ENCODE results near the gene CD300LD.
"Not testable (repeated sequence)": the region's sequence is repeated elsewhere in the genome, so short reads cannot be mapped to it uniquely, and the experiment has no call there.

The CD300LD gene

GRCh38 chr17:74569020-74570003, 22.8 kb downstream of the CD300LD start:
- peak; percentile 75 for DNase-seq

GRCh38 chr17:74568106-74568873, 23.8 kb downstream of the CD300LD start:
- DNase-seq = no peak

- DNase-seq = no peak
These were observed 24.7 kb downstream of the CD300LD start, which contains the start of gene CD300H for GRCh38 chr17:74567397-74567796. TSS of gene CD300H (minus strand) at chr17:74567509.

DNA sequence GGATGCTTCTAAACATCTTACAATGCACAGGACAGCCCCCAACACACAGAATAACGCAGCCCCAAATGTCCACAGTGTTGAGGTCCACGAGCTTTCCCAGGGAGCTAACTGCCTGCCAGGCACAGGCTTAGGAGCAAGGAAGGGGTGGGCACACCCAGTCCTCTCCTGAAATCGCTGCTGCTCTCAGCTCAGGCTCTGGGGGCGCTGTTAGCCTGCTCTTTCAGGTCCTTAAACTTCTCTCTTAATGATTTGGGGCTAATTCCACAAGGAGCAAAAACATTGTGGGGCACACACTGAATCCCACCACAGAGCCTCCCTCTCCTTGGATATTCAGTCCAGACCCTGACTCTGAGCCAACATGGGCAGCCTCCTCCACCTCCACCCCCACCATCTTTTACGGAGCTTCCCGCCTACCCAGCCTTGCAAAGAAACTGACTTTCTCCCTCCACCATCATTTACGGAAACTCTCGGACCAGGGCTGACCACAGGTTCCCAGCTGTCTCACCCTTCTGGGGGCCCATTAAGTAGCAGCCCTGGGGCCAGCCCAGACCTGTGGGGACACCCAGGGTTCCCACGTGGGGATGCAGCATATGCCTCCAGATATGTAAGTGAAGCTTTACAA, 25.8 kb downstream of the CD300LD start:
- peak; percentile 57 for DNase-seq

DNA sequence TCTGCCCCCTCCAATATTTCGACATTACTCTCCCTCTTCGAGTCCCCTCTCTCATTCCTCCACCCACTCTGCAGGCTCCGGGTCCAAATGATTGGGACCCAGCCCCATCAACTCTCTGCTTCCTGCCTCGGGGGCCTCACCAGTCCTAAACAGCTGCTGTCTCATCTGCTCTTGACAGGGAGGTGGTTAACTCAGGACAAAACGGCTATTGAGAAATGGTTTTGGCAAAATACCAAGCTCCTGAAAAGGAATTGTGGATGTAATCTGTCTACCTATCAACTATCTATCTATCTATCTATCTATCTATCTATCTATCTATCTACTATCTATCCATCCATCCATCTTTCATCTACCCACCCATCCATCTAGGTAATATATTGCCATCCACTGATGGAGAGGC, 27.0 kb downstream of the CD300LD start:
- DNase-seq = no peak

- DNase-seq = no peak
These were observed 28.7 kb downstream of the CD300LD start for GRCh38 chr17:74563358-74563757.

GRCh38 chr17:74561586-74561985, 30.5 kb downstream of the CD300LD start:
- DNase-seq = no peak

GRCh38 chr17:74558882-74559519, 33.1 kb downstream of the CD300LD start:
- no peak for DNase-seq

DNA sequence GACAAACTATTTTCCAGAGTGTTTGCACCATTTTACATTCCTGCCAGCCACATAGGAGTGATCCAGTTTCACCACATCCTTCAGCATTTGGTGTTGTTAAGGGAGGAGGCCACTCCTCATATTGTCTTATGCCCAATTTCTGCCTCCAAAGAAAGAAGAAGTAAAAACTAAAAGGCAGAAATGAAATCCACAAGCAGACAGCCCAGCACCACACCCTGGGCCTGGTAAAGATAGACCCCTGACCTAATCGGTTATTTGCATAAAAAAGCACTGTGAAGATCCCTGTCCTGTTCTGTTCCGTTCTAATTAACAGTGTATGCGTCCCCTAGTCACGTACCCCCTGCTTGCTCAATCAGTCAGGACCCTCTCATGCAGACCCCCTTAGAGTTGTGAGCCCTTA, 33.7 kb downstream of the CD300LD start:
- not testable (repeated sequence) for DNase-seq

GRCh38 chr17:74555427-74555940, 36.6 kb downstream of the CD300LD start:
- no peak for DNase-seq

DNA sequence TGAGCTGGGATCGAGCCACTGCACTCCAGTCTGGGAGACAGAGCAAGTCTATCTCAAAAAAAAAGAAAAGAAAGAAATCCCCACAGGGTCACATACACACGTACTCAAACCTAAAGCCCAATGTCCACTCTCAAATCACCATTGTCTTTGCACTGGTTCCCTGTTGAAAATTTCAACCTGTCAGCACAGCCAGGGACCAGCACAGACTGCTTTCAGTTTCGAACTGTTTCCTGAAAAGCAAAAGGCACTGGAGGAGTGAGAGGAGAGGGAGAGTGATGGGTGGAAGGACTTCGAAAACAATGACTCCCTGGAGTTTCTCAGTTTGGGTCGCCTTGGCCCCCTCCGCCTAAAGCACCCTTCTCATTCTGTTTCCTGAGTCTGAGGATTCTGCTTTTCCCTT, 37.2 kb downstream of the CD300LD start:
- DNase-seq = no peak

- DNase-seq = no peak
These were observed 40.0 kb downstream of the CD300LD start for GRCh38 chr17:74552037-74552436.

GRCh38 chr17:74550602-74551001, 41.5 kb downstream of the CD300LD start:
- DNase-seq = no peak

DNA sequence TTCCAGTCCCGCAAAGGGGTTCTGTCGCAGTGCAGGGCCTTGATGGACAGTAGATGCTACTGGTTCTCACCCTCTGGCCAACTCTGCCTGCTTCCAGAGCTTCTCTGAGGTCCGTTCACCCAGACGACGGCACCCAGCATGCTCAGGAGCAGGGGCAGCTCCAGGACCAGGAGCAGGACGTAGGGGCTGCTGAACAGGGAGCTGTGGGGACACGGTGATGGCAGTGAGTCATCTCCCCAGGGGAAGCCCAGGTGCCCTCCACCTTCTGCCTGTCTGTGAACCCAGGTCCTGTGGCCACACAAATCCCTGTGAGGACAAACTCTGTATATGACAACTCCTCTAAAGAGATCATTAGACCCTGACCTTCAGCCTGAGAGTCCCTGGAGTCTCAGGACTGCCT, 42.7 kb downstream of the CD300LD start:
- no peak for DNase-seq

DNA sequence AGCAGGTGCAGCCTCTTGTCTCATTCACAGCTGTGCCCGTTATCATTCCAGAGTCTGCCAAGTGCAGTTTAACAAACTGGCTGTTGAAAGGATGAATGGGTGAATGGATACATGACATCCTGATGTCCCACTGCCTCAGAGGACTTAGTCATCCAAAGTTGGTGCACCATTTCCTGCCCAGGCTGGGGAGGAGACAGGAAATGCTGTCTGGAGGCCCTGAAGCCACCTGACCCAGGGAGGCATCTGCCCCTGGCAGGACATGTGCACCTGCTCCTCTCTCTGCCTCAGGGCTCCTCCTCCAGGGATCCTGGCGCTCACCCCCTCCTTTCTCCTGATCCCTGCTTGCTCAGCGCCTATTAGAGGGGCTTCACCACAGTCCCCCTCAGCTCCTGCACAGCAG, 44.3 kb downstream of the CD300LD start:
- no peak for DNase-seq

DNA sequence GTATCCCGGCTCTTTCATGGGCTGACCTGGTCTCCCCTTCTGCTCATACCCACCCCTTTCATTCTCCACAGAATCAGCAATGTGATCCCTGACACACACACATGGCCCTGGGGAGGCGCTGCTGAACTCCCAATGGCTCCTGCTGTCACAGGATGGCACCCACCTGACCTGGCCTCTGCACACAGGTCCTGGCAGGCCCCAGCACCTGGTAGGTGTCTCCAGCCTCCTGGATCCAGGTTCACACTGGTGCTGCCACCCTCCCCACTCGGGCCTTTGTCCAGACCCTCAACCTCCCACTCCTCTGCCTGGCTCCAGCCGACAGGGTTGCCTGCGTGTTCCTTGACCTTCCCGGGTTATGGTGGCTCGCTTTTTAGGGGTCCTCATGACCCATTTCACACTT, 44.8 kb downstream of the CD300LD start:
- DNase-seq = no peak

DNA sequence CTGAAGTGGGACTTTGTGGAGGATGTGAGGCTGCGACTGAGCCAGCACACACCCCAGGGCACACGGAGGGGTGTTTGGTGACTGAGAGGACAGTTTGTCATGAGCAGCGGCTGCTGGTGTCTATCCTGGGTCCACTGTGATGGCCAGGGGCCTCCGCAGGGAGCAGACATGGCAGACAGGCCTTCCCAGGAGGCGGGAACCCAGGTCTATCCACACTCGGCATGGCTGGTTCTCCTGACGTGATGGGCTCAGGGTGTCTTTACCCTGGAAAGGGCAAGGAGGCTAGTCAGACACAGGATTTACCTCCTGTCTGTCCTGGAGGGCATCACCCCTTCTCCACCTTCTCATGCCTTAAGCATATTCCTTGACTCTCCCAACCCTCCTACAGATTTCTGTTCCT, 45.5 kb downstream of the CD300LD start:
- DNase-seq = no peak

GRCh38 chr17:74545843-74546230, 46.2 kb downstream of the CD300LD start, which contains the start of gene CD300C:
TSS of gene CD300C (minus strand) at chr17:74546115. CDS start at chr17:74545782, 333 bp downstream.
- peak; percentile 17 for DNase-seq

- DNase-seq = no peak
These were observed 46.9 kb downstream of the CD300LD start for GRCh38 chr17:74544991-74545842.

DNA sequence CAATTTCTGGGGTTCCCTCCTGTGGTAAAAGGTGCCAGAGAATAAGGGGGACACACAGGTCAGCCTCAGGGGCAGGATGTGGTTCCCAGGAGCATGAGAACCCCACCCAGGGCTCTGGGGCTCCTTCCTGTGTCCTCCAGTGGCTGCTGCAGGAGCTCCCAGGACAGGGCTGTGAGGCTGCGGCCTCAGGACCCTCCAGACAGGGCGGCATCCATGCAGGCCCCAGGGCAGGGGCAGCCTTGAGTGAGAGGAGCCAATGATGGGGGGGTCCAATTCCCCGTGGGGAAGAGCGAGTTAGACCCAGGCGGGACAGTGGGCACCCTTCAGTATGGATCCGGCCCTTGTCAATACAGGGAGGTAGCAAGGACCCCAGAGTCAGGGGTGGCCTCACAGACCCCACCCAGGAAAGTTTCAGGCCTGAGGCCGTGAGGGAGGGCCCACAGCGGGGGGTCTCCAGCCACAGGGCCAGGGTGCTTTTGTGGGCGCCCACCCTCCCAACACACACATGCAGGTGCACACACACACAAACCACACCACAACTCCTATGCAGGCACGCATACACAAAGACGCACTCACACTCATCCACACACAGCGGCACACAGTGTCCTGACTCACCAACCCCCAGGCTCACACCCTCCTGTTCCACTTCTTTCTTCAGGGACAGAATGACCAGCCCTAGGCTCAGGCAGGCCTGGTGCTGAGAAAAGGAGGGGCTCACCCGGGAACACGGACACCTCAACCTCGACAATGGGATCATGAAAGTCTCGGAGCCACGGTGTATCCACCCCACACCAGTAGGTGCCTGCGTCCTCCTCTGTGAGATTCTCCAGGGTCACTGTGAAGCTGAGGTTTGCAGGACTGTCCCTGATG, 48.0 kb downstream of the CD300LD start:
- no peak for DNase-seq

Measured in OCI-M1 (cell line).